ENCODE measurements around the gene OR2B2. TPM values are rescaled to one million over a fixed set of nuclear protein-coding genes. Genes with fewer than 3 reads are reported as not detected.

Gene OR2B2
- total RNA-seq, 2 donors from 2014 or later = not detected

DNA sequence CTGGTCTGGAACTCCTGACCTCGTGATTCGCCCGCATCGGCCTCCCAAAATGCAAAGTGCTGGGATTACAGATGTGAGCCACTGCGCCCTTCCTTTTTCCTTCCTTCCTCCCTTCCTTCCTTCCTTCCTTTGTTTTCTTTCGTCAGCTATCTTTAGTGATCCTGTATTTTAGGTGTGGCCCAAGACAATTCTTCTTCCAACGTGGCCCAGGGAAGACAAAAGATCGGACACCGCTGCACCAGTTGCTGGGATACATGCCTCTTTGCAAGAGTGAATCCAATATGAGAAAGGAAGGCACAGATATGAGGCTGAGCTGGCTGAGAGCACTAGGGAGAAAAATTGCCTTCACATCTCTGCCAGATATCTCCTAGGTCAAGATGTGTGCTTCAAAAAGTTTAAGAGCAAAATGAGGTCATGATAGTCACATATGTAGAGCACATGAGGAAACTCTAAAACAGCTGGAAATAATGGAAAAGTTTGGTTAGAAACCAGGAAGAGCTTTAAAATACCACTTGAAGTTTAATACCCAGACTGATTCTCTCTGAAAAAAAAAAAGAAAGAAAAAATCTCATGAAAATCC lies 41.8 kb downstream of the OR2B2 start:
- Mint-ChIP-seq H3K4me1 (ENCODE audit: low read depth) (peaks cover 78% of the 10 kb centered on the region), H3K4me3 (peak overlapping the region; percentile 91 to 97)

DNA sequence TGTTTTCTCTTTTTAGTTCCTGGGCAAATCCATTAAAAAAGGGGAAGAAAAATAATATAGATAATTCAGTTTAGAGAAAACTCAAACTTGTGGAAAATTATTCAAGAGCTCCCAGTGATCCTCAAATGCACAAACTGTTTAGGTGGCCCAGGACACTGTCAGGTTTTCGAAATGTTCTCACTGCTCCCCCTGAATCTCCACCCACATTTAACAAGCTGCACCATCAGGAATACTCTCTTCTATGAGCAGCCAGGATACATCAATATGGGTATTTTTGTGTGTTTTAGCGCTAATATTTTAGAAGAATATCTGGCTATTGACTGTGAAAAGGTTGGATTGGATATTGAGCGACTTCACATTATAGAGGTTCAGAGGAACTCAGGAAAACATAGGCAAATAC lies 43.9 kb downstream of the OR2B2 start:
- Mint-ChIP-seq H3K9me3 (no peaks in the 10 kb centered on the region), H3K4me1 (ENCODE audit: low read depth) (peaks cover 80% of the 10 kb centered on the region), H3K27me3 (ENCODE audit: low read depth) (no peaks in the 10 kb centered on the region), H3K27ac (peak overlapping the region; percentile 99), H3K4me3 (peak overlapping the region; percentile 11 to 99), H3K36me3 (ENCODE audit: insufficient read depth in 2 of 2) (peaks cover 0 to 6% of the 10 kb centered on the region in 2 donors)
- DNase-seq = no peak
- ATAC-seq (replicated peaks in 1 of 2) = no peak

More for the DNA sequence above, 41.8 kb downstream of the OR2B2 start:
- Mint-ChIP-seq H3K36me3 (ENCODE audit: insufficient read depth in 2 of 2) (no peaks in the 10 kb centered on the region), H3K27ac (no peak overlapping the region), H3K9me3 (no peaks in the 10 kb centered on the region), H3K27me3 (ENCODE audit: low read depth) (no peaks in the 10 kb centered on the region)
- ATAC-seq (replicated peaks in 1 of 2) = no peak
- DNase-seq = no peak

DNA sequence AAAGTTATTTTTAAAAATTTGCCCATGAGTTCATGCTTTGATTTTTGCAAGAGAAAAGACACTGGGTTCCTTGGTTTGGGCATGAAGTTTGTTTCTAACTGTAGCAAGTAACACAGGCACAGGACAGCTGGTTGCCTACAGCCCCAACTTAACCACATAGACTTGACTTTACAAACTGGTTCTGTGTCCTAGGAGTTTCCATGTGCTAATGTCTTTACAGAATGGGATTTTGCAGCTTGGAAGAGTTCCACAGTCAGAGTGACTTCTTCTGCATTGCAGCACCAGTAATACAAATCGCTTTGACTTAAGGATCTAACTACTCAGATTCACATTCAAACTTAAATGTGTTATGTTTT lies 44.3 kb downstream of the OR2B2 start:
- Mint-ChIP-seq H3K4me1 (ENCODE audit: low read depth) (peaks cover 80% of the 10 kb centered on the region), H3K9me3 (no peaks in the 10 kb centered on the region), H3K27me3 (ENCODE audit: low read depth) (no peaks in the 10 kb centered on the region), H3K36me3 (ENCODE audit: insufficient read depth in 2 of 2) (peaks cover 0 to 6% of the 10 kb centered on the region in 2 donors), H3K27ac (peak overlapping the region; percentile 99), H3K4me3 (peak overlapping the region; percentile 85 to 99)
- DNase-seq (no peak), ATAC-seq (replicated peaks in 1 of 2) (no peak)

DNA sequence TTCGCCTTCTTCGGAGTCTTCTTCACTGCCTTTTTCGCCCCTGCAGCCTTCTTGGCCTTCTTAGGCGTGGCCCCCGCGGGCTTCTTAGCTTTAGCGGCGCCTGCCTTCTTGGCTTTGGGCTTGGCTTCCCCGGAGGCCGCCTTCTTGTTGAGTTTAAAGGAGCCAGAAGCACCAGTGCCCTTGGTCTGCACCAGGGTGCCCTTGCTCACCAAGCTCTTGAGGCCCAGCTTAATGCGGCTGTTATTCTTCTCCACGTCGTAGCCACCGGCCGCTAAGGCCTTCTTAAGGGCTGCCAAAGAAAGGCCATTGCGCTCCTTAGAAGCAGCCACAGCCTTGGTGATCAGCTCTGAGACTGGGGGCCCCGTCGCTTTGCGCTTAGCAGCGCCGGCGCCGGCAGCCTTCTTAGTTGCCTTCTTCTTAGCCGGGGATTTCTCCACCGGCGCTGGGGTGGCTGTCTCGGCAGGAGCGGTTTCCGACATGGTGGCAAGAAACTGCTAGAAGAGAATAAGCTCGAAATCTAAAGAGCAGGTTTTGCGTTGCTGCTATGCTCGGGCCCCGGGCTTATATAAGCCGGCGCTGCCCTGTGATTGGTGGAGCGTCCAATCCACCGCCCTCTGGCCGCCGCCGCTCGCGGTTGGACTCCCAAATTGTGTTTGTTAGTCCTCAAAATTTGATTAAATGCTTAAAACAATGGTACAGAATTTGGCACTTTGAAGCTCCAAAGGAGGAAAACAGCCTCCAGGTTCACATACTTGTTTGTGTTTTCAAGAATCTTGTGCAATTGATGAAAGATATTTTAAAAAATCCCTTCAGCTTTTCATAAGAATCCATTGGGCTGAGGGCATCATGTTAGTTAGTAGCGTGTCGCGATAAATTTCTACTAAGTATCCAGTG lies 44.9 kb downstream of the OR2B2 start:
- Mint-ChIP-seq H3K4me3 (peak overlapping the region; percentile 85 to 99), H3K27ac (peak overlapping the region; percentile 99), H3K27me3 (ENCODE audit: low read depth) (no peaks in the 10 kb centered on the region), H3K4me1 (ENCODE audit: low read depth) (peaks cover 85% of the 10 kb centered on the region), H3K36me3 (ENCODE audit: insufficient read depth in 2 of 2) (peaks cover 0 to 6% of the 10 kb centered on the region in 2 donors), H3K9me3 (no peaks in the 10 kb centered on the region)
- ATAC-seq (replicated peaks in 1 of 2) (peak; percentile 55 to 56), DNase-seq (peak; percentile 90 to 91)

DNA sequence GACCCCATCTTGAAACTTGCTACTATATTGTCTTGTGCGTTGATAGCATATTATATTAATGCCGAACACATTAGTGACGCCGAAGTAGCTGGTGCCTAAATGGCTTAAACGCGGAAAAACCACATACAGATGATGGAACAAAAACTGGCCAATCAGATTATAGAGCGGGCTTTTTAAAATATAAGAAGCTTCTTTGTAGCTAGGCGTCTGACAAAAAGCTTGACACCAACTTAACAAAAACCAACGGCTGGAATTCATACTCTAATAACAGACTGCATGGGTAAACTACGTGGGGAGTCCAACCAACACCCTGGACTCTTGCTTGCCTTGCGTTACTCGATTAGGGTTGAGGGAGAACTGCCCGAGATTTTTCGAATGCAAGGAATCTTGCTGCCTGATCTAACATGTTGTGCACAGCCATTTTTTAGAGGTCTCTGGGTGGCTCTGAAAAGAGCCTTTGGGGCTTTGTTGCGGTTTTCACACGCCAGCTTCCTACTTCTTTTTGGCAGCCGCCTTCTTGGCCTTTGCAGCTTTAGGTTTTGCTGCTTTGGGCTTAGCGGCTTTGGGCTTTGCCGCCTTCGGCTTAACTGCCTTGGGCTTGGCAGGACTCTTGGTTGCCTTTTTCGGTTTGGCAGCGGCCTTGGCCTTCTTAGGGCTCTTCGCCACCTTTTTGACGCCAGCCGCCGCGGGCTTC lies 45.7 kb downstream of the OR2B2 start:
- ATAC-seq (replicated peaks in 1 of 2) = peak; percentile 25 to 48
- peaks cover 0 to 6% of the 10 kb centered on the region in 2 donors for H3K36me3 Mint-ChIP-seq (ENCODE audit: insufficient read depth in 2 of 2)
- no peaks in the 10 kb centered on the region for H3K27me3 Mint-ChIP-seq (ENCODE audit: low read depth)
- peak overlapping the region; percentile 85 to 99 for H3K4me3 Mint-ChIP-seq
- no peaks in the 10 kb centered on the region for H3K9me3 Mint-ChIP-seq
- peak; percentile 83 to 85 for DNase-seq
- peaks cover 79% of the 10 kb centered on the region for H3K4me1 Mint-ChIP-seq (ENCODE audit: low read depth)
- H3K27ac Mint-ChIP-seq = peak overlapping the region; percentile 99

DNA sequence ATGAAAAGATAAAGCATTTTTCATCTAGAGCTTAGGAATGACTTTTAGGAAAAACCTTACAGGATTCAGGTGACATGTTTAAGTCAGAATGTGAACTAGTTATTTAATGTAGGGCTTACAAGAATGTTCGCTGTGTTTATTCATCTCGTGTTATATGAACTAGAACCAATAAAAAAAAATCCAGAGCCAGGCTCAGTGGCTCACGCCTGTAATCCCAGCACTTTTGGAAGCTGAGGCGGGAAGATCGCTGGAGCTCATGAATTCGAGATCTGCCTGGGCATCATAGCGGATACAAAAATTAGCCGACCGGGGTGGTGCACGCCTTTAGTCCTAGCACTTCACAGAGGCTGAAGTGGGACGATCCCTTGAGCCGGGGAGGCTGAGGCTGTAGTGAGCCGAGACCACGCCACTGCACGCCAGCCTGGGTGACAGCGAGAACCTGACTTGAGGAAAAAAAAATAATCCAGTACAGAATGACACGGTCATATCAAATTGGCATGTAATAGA lies 46.3 kb downstream of the OR2B2 start:
- ATAC-seq (replicated peaks in 1 of 2) = peak; percentile 38 to 48
- peak; percentile 79 to 80 for DNase-seq
- Mint-ChIP-seq H3K9me3 (no peaks in the 10 kb centered on the region), H3K27me3 (ENCODE audit: low read depth) (no peaks in the 10 kb centered on the region), H3K4me3 (peak overlapping the region; percentile 85 to 99), H3K4me1 (ENCODE audit: low read depth) (peaks cover 73% of the 10 kb centered on the region), H3K27ac (peak overlapping the region; percentile 99), H3K36me3 (ENCODE audit: insufficient read depth in 2 of 2) (peaks cover 0 to 6% of the 10 kb centered on the region in 2 donors)

DNA sequence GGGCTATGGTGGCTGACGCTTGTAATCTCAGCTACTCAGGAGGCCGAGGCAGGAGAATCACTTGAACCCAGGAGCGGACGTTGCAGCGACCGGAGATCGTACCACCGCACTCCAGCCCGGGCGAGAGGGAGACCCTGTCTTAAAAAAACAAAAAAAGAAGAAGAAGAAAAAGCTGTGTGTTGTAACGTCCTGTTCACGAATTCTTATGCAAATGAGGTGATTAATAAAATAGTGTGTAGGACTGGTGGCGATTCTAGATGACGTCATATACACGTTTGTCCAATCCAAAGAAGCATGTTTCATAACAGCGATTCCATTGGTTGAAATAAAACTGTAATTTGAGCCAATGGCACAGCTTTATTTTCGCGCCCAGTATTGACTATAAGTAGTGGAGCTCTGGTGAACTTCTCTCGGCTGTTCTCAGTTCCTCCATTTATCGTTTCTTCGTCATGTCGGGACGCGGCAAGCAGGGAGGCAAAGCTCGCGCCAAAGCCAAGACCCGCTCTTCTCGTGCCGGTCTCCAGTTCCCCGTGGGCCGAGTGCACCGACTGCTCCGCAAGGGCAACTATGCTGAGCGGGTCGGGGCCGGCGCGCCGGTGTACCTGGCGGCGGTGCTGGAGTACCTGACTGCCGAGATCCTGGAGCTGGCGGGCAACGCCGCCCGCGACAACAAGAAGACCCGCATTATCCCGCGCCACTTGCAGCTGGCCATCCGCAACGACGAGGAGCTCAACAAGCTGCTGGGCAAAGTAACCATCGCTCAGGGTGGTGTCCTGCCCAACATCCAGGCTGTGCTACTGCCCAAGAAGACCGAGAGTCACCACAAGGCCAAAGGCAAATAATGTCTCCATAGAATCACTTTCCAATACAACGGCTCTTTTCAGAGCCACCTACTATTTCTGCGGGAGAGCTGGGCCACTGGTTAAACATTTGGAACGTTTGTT lies 47.0 kb downstream of the OR2B2 start:
- Mint-ChIP-seq H3K27ac (peak overlapping the region; percentile 99), H3K4me3 (peak overlapping the region; percentile 85 to 99), H3K27me3 (ENCODE audit: low read depth) (no peaks in the 10 kb centered on the region), H3K9me3 (no peaks in the 10 kb centered on the region), H3K36me3 (ENCODE audit: insufficient read depth in 2 of 2) (peaks cover 0 to 6% of the 10 kb centered on the region in 2 donors), H3K4me1 (ENCODE audit: low read depth) (peaks cover 68% of the 10 kb centered on the region)
- DNase-seq (peak; percentile 89 to 91), ATAC-seq (replicated peaks in 1 of 2) (peak; percentile 42 to 51)

DNA sequence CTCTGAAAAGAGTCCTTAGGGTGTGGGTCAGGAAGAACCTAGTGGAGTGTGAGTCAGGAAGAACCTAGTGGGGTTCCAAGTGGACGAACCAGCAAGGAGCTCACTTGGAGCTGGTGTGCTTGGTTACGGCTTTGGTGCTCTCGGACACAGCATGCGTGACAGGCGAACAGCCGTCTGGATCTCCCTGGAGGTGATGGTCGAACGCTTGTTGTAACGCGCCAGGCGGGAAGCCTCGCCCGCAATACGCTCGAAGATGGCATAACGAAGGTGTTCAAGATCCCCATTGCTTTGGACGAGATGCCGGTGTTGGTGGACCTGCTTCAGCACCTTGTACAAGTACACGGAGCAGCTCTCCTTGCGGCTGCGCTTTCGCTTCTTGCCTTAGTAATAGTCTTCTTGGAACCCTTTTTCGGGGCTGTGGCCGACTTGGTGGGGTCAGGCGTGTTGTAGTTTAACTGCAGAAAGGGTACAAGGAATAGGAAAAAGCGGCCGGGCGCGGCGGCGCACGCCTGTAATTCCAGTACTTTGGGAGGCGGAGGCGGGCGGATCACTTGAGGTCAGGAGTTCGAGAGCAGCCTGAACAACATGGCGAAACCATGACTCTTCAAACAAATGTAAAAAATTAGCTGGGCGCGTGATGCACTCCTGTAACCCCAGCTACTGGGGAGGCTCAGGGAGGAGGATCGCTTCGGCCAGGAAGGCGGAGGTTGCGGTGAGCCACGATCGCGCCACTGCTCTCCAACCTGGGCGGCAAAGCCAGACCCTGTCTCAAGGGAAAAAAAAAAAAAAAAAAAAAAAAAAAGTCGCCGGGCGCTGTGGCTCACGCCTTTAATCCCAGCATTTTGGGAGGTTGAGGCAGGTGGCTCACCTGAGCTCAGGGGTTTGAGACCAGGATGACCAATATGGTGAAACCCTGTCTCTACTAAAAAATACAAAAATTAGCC lies 48.0 kb downstream of the OR2B2 start:
- DNase-seq = peak; percentile 34 to 41
- no peaks in the 10 kb centered on the region for H3K9me3 Mint-ChIP-seq
- peak overlapping the region; percentile 99 for H3K27ac Mint-ChIP-seq
- peaks cover 62% of the 10 kb centered on the region for H3K4me1 Mint-ChIP-seq (ENCODE audit: low read depth)
- no peaks in the 10 kb centered on the region for H3K27me3 Mint-ChIP-seq (ENCODE audit: low read depth)
- H3K4me3 Mint-ChIP-seq = peak overlapping the region; percentile 85 to 99
- ATAC-seq (replicated peaks in 1 of 2) = no peak
- H3K36me3 Mint-ChIP-seq (ENCODE audit: insufficient read depth in 2 of 2) = peaks cover 0 to 6% of the 10 kb centered on the region in 2 donors

DNA sequence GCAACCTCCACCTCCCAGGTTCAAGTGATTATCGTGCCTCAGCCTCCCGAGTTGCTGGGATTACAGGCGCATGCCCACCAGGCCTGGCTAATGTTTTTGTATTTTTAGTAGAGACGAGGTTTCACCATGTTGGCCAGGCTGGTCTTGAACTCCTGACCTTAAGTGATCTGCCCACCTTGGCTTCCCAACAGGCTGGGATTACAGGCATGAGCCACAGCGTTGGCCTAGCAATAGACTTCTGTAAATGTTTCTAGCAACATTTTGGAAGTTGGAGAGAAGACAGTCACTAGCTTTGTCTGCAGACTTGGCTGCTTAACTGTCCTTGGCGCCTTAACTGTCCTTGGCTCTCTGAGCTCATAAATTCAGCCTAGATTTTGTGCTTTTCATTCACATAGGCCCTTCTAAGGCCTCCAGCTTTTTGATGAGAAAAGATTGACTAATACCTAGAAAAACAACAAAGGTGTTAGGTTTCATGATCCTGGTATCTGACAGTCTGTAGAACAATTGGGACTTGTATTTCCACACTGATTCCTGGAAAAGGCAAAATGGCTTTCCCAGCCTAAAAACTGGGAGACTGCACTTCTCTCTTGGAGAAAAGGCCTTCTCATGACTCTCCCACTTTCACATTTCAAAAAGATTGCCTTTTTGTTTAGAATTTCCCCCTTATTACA lies 49.7 kb downstream of the OR2B2 start:
- Mint-ChIP-seq H3K4me1 (ENCODE audit: low read depth) (peaks cover 45% of the 10 kb centered on the region), H3K4me3 (peak overlapping the region in 1 of 2 donors; percentile 99), H3K9me3 (no peaks in the 10 kb centered on the region), H3K36me3 (ENCODE audit: insufficient read depth in 2 of 2) (peaks cover 0 to 6% of the 10 kb centered on the region in 2 donors), H3K27ac (peak overlapping the region; percentile 85), H3K27me3 (ENCODE audit: low read depth) (no peaks in the 10 kb centered on the region)
- ATAC-seq (replicated peaks in 1 of 2) = no peak
- DNase-seq = no peak

DNA sequence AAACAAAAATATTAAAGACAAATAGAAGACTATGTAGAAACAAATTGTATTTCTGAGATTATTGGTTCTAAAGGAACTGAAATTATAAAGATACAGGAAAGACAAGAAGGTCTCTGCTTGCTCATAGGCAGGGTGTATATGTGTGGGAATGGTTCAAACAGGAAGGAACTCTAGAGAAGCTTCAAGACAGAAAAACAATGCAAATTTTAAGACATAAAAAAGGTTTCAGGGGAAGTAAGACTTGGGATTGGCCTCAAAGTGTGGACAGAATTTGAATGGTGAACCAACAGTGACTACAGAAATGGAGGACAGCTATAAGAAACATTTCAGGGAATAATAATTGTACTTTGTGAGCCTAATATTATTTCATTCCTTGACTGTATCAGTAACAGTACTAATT lies 50.3 kb downstream of the OR2B2 start:
- H3K4me1 Mint-ChIP-seq (ENCODE audit: low read depth) = peaks cover 38% of the 10 kb centered on the region
- ATAC-seq (replicated peaks in 1 of 2) = no peak
- DNase-seq = no peak
- H3K4me3 Mint-ChIP-seq = no peak overlapping the region
- H3K9me3 Mint-ChIP-seq = no peaks in the 10 kb centered on the region
- peaks cover 0 to 6% of the 10 kb centered on the region in 2 donors for H3K36me3 Mint-ChIP-seq (ENCODE audit: insufficient read depth in 2 of 2)
- no peak overlapping the region for H3K27ac Mint-ChIP-seq
- H3K27me3 Mint-ChIP-seq (ENCODE audit: low read depth) = no peaks in the 10 kb centered on the region

DNA sequence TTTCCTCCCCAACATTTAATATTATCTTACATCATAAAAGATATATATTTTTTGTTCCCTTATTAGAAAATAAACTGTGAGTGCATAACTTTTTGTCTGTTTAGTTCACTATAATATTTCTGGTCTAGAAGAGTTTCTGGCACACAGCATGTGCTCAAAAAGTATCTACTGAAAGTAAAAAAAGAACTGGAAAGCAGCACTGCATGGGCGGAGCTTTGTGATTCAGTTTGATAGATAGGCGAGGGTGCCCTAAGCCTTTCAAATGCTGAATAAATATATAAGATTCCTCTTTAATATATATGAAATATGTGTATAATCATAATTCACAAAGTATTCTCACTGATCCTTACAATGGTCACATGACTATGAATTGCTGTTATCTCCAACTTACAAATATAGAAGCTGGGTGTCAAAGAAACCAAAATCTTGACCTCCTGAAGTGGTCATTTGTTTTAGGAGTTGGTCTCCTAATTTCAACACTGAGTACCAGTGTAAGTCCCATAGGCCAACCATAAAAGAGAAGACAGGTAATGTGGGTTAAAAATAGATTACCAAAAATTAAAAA lies 50.8 kb downstream of the OR2B2 start:
- DNase-seq = no peak
- H3K36me3 Mint-ChIP-seq (ENCODE audit: insufficient read depth in 2 of 2) = peaks cover 0 to 6% of the 10 kb centered on the region in 2 donors
- no peak for ATAC-seq (replicated peaks in 1 of 2)
- no peak overlapping the region for H3K4me3 Mint-ChIP-seq
- H3K27ac Mint-ChIP-seq = no peak overlapping the region
- H3K27me3 Mint-ChIP-seq (ENCODE audit: low read depth) = no peaks in the 10 kb centered on the region
- no peaks in the 10 kb centered on the region for H3K9me3 Mint-ChIP-seq
- H3K4me1 Mint-ChIP-seq (ENCODE audit: low read depth) = peaks cover 33% of the 10 kb centered on the region
